HG02678 (cell line): Measurements from ENCODE around the gene CCDC178.

Experiments used
- ATAC-seq: cut with Tn5 transposase; IDR thresholded peaks from one replicate; pipeline ENCODE4 v1.9.1; 2021; ENCODE audit warnings: mild to moderate bottlenecking, moderate library complexity; ENCODE audit not compliant: unreplicated experiment

Gene CCDC178

GRCh38 chr18:32920796-32921787 is 519.4 kb downstream of the CCDC178 start:
- no peak for ATAC-seq

- ATAC-seq, result peak; percentile 94
These were observed 520.7 kb downstream of the CCDC178 start for GRCh38 chr18:32919799-32920198.

GRCh38 chr18:32918692-32919250 is 521.8 kb downstream of the CCDC178 start:
- ATAC-seq, result peak; percentile 38

GRCh38 chr18:32915516-32915915 is 525.0 kb downstream of the CCDC178 start:
- ATAC-seq, result no peak

- no peak for ATAC-seq
These were observed 528.7 kb downstream of the CCDC178 start for GRCh38 chr18:32911660-32912284.

GRCh38 chr18:32910694-32911296 is 529.7 kb downstream of the CCDC178 start:
- no peak for ATAC-seq

- ATAC-seq, result no peak
These were observed 530.5 kb downstream of the CCDC178 start for GRCh38 chr18:32909798-32910561.

- ATAC-seq, result no peak
These were observed 532.1 kb downstream of the CCDC178 start for GRCh38 chr18:32908424-32908805.

GRCh38 chr18:32907648-32908423 is 532.7 kb downstream of the CCDC178 start:
- ATAC-seq, result no peak

- no peak for ATAC-seq
These were observed 533.3 kb downstream of the CCDC178 start for GRCh38 chr18:32907311-32907585.

- ATAC-seq, result no peak
These were observed 533.8 kb downstream of the CCDC178 start for GRCh38 chr18:32906506-32907310.

- ATAC-seq, result no peak
These were observed 534.9 kb downstream of the CCDC178 start for GRCh38 chr18:32905651-32906050.

GRCh38 chr18:32902568-32903330 is 537.8 kb downstream of the CCDC178 start:
- ATAC-seq, result no peak

- ATAC-seq, result no peak
These were observed 540.7 kb downstream of the CCDC178 start for GRCh38 chr18:32899819-32900218.

- ATAC-seq, result no peak
These were observed 543.6 kb downstream of the CCDC178 start for GRCh38 chr18:32896776-32897547.

GRCh38 chr18:32893915-32894314 is 546.6 kb downstream of the CCDC178 start:
- no peak for ATAC-seq

GRCh38 chr18:32891797-32892196 is 548.7 kb downstream of the CCDC178 start:
- no peak for ATAC-seq

GRCh38 chr18:32891130-32891529 is 549.4 kb downstream of the CCDC178 start:
- ATAC-seq, result peak; percentile 71
